IMR-90 (cell line): ENCODE results near the gene SLIT3. TPM values are rescaled to one million over a fixed set of nuclear protein-coding genes. Genes with fewer than 3 reads are reported as not detected.

ENCODE experiments used
- ATAC-seq: fragments of 200-7000 bp; cut with Tn5 transposase; 2 replicates; pipeline ENCODE4 v1.9.1; 2020; ENCODE audit warnings: low read depth, mild to moderate bottlenecking, moderate library complexity
- BruUV-seq: library from RNA; stranded (reverse); fragments of 400-500 nt; replicated peaks from 2 replicates; lab custom pipeline; 2021; lab: Mats Ljungman, UMichigan
- CTCF ChIA-PET: fragments of 300-600 bp; formaldehyde crosslinking; extraction: SDS; loops from one replicate; lab custom pipeline; 2021; ENCODE audit warnings: antibody characterized with exemption; lab: Yijun Ruan, JAX
- POLR2A ChIA-PET: fragments of 300-600 bp; sonication (Branson Sonifier 250); formaldehyde crosslinking; loops from one replicate; lab custom pipeline; 2022; ENCODE audit warnings: antibody characterized with exemption; ENCODE audit not compliant: unreplicated experiment; lab: Charles Lee
- DNase-seq: peaks from one replicate; pipeline ENCODE4 v3.0.0; 2013
- H2AFZ ChIP-seq: replicated peaks from 2 replicates; pipeline ENCODE3; 2013; ENCODE audit warnings: low read length, mild to moderate bottlenecking; ENCODE audit not compliant: poor library complexity
- H2AK5ac ChIP-seq: 2 replicates; pipeline ENCODE4 v1.6.1; 2013; ENCODE audit warnings: low read depth, low read length, inconsistent platforms
- H2AK9ac ChIP-seq: replicated peaks from 2 replicates; pipeline ENCODE3; 2013; ENCODE audit warnings: mild to moderate bottlenecking, low read depth, low read length, moderate library complexity; ENCODE audit not compliant: poor library complexity
- H2BK120ac ChIP-seq: 2 replicates; pipeline ENCODE4 v1.6.1; 2013; ENCODE audit warnings: low read depth, low read length, inconsistent platforms
- H2BK15ac ChIP-seq: 3 replicates; pipeline ENCODE4 v1.6.1; 2013; ENCODE audit warnings: low read depth, low read length, inconsistent platforms
- H2BK20ac ChIP-seq: 2 replicates; pipeline ENCODE4 v1.6.1; 2013; ENCODE audit warnings: low read depth, mild to moderate bottlenecking, inconsistent platforms, low read length, moderate library complexity
- H2BK5ac ChIP-seq: 2 replicates; pipeline ENCODE4 v1.6.1; 2013; ENCODE audit warnings: mild to moderate bottlenecking, low read depth, low read length, inconsistent platforms; ENCODE audit not compliant: poor library complexity, severe bottlenecking
- H3K14ac ChIP-seq: replicated peaks from 2 replicates; pipeline ENCODE4 v1.6.1; 2013; ENCODE audit warnings: low read depth, low read length, inconsistent platforms
- H3K18ac ChIP-seq: 2 replicates; pipeline ENCODE4 v1.6.1; 2013; ENCODE audit warnings: low read depth, low read length, control low read depth
- H3K23ac ChIP-seq: 2 replicates; pipeline ENCODE4 v1.6.1; 2013; ENCODE audit warnings: low read depth, low read length, inconsistent platforms
- H3K27ac ChIP-seq: 2 replicates; pipeline ENCODE4 v1.5.1; 2013; ENCODE audit warnings: mild to moderate bottlenecking, control low read depth, low read length; ENCODE audit not compliant: insufficient read depth
- H3K27me3 ChIP-seq: 2 replicates; pipeline ENCODE4 v1.6.1; 2013; ENCODE audit warnings: low read length; ENCODE audit not compliant: control insufficient read depth, insufficient read depth
- H3K36me3 ChIP-seq: 2 replicates; pipeline ENCODE4 v1.6.1; 2013; ENCODE audit warnings: low read length, mixed read lengths; ENCODE audit not compliant: control insufficient read depth, insufficient read depth
- H3K4ac ChIP-seq: 2 replicates; pipeline ENCODE4 v1.6.1; 2013; ENCODE audit warnings: low read depth, low read length, inconsistent platforms
- H3K4me1 ChIP-seq: 2 replicates; pipeline ENCODE4 v1.6.1; 2013; ENCODE audit warnings: low read length, mixed read lengths; ENCODE audit not compliant: control insufficient read depth, insufficient read depth
- H3K4me2 ChIP-seq: 2 replicates; pipeline ENCODE4 v1.6.1; 2013; ENCODE audit warnings: low read depth, mild to moderate bottlenecking, control low read depth, low read length, moderate library complexity
- H3K4me3 ChIP-seq: 2 replicates; pipeline ENCODE4 v1.5.1; 2013; ENCODE audit warnings: low read depth, mild to moderate bottlenecking, control low read depth, low read length, moderate library complexity; ENCODE audit not compliant: insufficient read depth
- H3K56ac ChIP-seq: 2 replicates; pipeline ENCODE4 v1.6.1; 2013; ENCODE audit warnings: low read length, inconsistent platforms; ENCODE audit not compliant: insufficient read depth; ENCODE audit errors: extremely low read depth
- H3K79me1 ChIP-seq, 2 experiments: 2 replicates each; pipeline ENCODE4 v1.6.1; 2013; ENCODE audit warnings: low read length in 2 of 2, inconsistent platforms in 1 of 2, low read depth in 1 of 2
- H3K9ac ChIP-seq: 2 replicates; pipeline ENCODE4 v1.6.1; 2013; ENCODE audit warnings: low read depth, low read length, control low read depth
- H3K9me1 ChIP-seq: 2 replicates; pipeline ENCODE4 v1.6.1; 2013; ENCODE audit warnings: low read length, inconsistent platforms; ENCODE audit not compliant: insufficient read depth
- H3K9me3 ChIP-seq: 2 replicates; pipeline ENCODE4 v1.6.1; 2013; ENCODE audit warnings: low read length; ENCODE audit not compliant: control insufficient read depth, insufficient read depth
- H4K20me1 ChIP-seq: 2 replicates; pipeline ENCODE4 v1.6.1; 2013; ENCODE audit warnings: low read length, inconsistent platforms; ENCODE audit not compliant: insufficient read depth
- H4K5ac ChIP-seq: 2 replicates; pipeline ENCODE4 v1.6.1; 2013; ENCODE audit warnings: mild to moderate bottlenecking, low read depth, low read length, control low read depth
- H4K8ac ChIP-seq, 2 experiments: 2 replicates each; pipeline ENCODE4 v1.6.1; 2013; ENCODE audit warnings: low read depth in 2 of 2, low read length in 2 of 2, control low read depth in 1 of 2, inconsistent platforms in 1 of 2
- H4K91ac ChIP-seq: 2 replicates; pipeline ENCODE4 v1.6.1; 2013; ENCODE audit warnings: low read depth, low read length, inconsistent platforms; ENCODE audit not compliant: insufficient read depth
- BHLHE40 ChIP-seq: fragments of 150-350 bp; IDR thresholded peaks from 2 replicates; pipeline ENCODE4 v1.6.1; 2016; ENCODE audit warnings: mild to moderate bottlenecking, low read depth, low read length
- CEBPB ChIP-seq: IDR thresholded peaks from 2 replicates; pipeline ENCODE4 v1.6.1; 2012; ENCODE audit warnings: low read depth, low read length, improper control_type of control experiment
- CHD1 ChIP-seq: IDR thresholded peaks from 2 replicates; pipeline ENCODE4 v1.6.1; 2012; ENCODE audit warnings: low read depth, low read length, improper control_type of control experiment
- CTCF ChIP-seq: conservative IDR thresholded peaks from 2 replicates; pipeline ENCODE4 v1.5.1; 2012; ENCODE audit warnings: mild to moderate bottlenecking, low read depth, low read length, improper control_type of control experiment
- ELK1 ChIP-seq: fragments of 150-350 bp; IDR thresholded peaks from 2 replicates; pipeline ENCODE4 v1.6.1; 2016; ENCODE audit warnings: low read depth, mild to moderate bottlenecking, low read length, moderate library complexity, borderline replicate concordance
- FOS ChIP-seq: fragments of 150-350 bp; IDR thresholded peaks from 2 replicates; pipeline ENCODE4 v1.6.1; 2016; ENCODE audit warnings: low read depth, low read length
- MAFK ChIP-seq: IDR thresholded peaks from 2 replicates; pipeline ENCODE4 v1.6.1; 2012; ENCODE audit warnings: low read depth, low read length, improper control_type of control experiment
- MAZ ChIP-seq: IDR thresholded peaks from 2 replicates; pipeline ENCODE4 v1.6.1; 2012; ENCODE audit warnings: low read depth, mild to moderate bottlenecking, low read length, improper control_type of control experiment, moderate library complexity, borderline replicate concordance
- MXI1 ChIP-seq: IDR thresholded peaks from 2 replicates; pipeline ENCODE4 v1.6.1; 2012; ENCODE audit warnings: low read depth, mild to moderate bottlenecking, low read length, moderate library complexity, borderline replicate concordance
- NFE2L2 ChIP-seq: fragments of 150-350 bp; IDR thresholded peaks from 2 replicates; pipeline ENCODE4 v1.6.1; 2016; ENCODE audit warnings: low read depth, mild to moderate bottlenecking, low read length
- POLR2A ChIP-seq: IDR thresholded peaks from 2 replicates; pipeline ENCODE4 v1.6.1; 2012; ENCODE audit warnings: mild to moderate bottlenecking, low read depth, low read length
- RAD21 ChIP-seq: IDR thresholded peaks from 2 replicates; pipeline ENCODE4 v1.6.1; 2012; ENCODE audit warnings: low read length, improper control_type of control experiment
- RCOR1 ChIP-seq: IDR thresholded peaks from 2 replicates; pipeline ENCODE4 v1.6.1; 2012; ENCODE audit warnings: mild to moderate bottlenecking, low read length, improper control_type of control experiment; ENCODE audit not compliant: insufficient replicate concordance
- RFX5 ChIP-seq: IDR thresholded peaks from 2 replicates; pipeline ENCODE4 v1.8.0; 2012; ENCODE audit warnings: low read depth, mild to moderate bottlenecking, low read length, moderate library complexity
- SMC3 ChIP-seq: fragments of 150-350 bp; IDR thresholded peaks from 2 replicates; pipeline ENCODE4 v1.6.1; 2016; ENCODE audit warnings: low read depth, mild to moderate bottlenecking, antibody characterized with exemption, low read length, moderate library complexity
- USF2 ChIP-seq: fragments of 150-350 bp; IDR thresholded peaks from 2 replicates; pipeline ENCODE4 v1.6.1; 2017; ENCODE audit warnings: mild to moderate bottlenecking, antibody characterized with exemption, low read length, low read depth
- WGBS, 2 experiments: methylation state at CpG; one replicate each; pipeline versions ENCODE4 v1.1.5 to v1.1.7; 2013; ENCODE audit warnings: missing lambda C conversion rate in 2 of 2; ENCODE audit not compliant: insufficient read length in 1 of 2; ENCODE audit errors: extremely low coverage in 2 of 2; 5-methylcytosine and 5-hydroxymethylcytosine counted together
- dilution Hi-C: fragments of 300-500 bp; cut with HindIII; formaldehyde crosslinking; loops from one replicate; pipeline ENCODE4 v1.14.3; 2018; ENCODE audit warnings: low sequenced_read_pairs; ENCODE audit not compliant: unreplicated experiment
- in situ Hi-C: fragments of 300-500 bp; cut with MboI; formaldehyde crosslinking; loops from 3 replicates; pipeline ENCODE4 v1.14.3; 2019; ENCODE audit warnings: low sequenced_read_pairs, inconsistent platforms, mixed read lengths
- intact Hi-C: fragments of 100-400 bp; cut with micrococcal nuclease; formaldehyde crosslinking; loops from 2 replicates; pipeline ENCODE4 v1.10.0; 2022
- polyA plus RNA-seq, 3 experiments: library from polyadenylated mRNA; depleted of rRNA; stranded (reverse); fragments of >200 nt; gene quantifications; 2 replicates each; pipeline ENCODE4 v1.2.3, GENCODE V29; 2012; ENCODE audit warnings: low replicate concordance in 1 of 3
- total RNA-seq: library from RNA; depleted of rRNA; stranded (reverse); fragments of >200 nt; gene quantifications from 2 replicates; pipeline ENCODE4 v1.2.3, GENCODE V29; 2012

The SLIT3 gene
- total and polyA plus RNA-seq, 2 of the 4 experiments (the other 2 are of a cell fraction): 0.18 to 0.50 TPM

- Histone ChIP-seq H3K27me3 (no peaks in the 10 kb centered on the region), H3K23ac (no peak overlapping the region), H3K9ac (no peak overlapping the region), H3K36me3 (no peaks in the 10 kb centered on the region), H2AK9ac (no peak overlapping the region), H2BK15ac (no peak overlapping the region), H3K4ac (no peak overlapping the region), H2AK5ac (no peak overlapping the region), H3K79me1 (no peaks in the 10 kb centered on the region), H3K9me3 (no peaks in the 10 kb centered on the region), H3K4me1 (no peaks in the 10 kb centered on the region), H4K91ac (no peak overlapping the region), H2BK5ac (no peak overlapping the region), H4K20me1 (no peaks in the 10 kb centered on the region), H3K4me3 (no peak overlapping the region), H3K18ac (no peak overlapping the region), H4K8ac (no peak overlapping the region), H2BK120ac (no peak overlapping the region), H2BK20ac (no peak overlapping the region), H2AFZ (no peak overlapping the region), H3K27ac (no peak overlapping the region), H3K14ac (no peak overlapping the region), H3K56ac (no peak overlapping the region), H3K4me2 (no peak overlapping the region), H4K5ac (no peak overlapping the region), H3K9me1 (no peaks in the 10 kb centered on the region)
- POLR2A ChIA-PET: no interaction called here
- DNase-seq (no peak), ATAC-seq (no peak)
- dilution Hi-C loops (no loop called here), in situ Hi-C loops (no loop called here), intact Hi-C loops (no loop called here)
- no CpG with 5 or more reads among the region's 5 CpGs for WGBS, 2 experiments
- CTCF ChIA-PET: no interaction called here
- TF ChIP-seq MAFK (no peak), ELK1 (no peak), RCOR1 (no peak), CTCF (no peak), SMC3 (no peak), MXI1 (no peak), CEBPB (no peak), NFE2L2 (no peak), RFX5 (no peak), FOS (no peak), CHD1 (no peak), MAZ (no peak), BHLHE40 (no peak), POLR2A (no peak), USF2 (no peak), RAD21 (no peak)
- no TSS peak for BruUV-seq
Measured at GRCh38 chr5:168655316-168655715, 645.6 kb downstream of the SLIT3 start.
